K562 (cell line): Measurements from ENCODE around the gene WWC2. TPM values are rescaled to one million over a fixed set of nuclear protein-coding genes. Genes with fewer than 3 reads are reported as not detected.

ENCODE experiments used
- ATAC-seq: fragments of 200-7000 bp; cut with Tn5 transposase; 3 replicates; pipeline ENCODE4 v1.9.1; 2020; ENCODE audit warnings: moderate library complexity
- BruUV-seq: library from RNA; stranded (reverse); fragments of 400-500 nt; replicated peaks from 2 replicates; lab custom pipeline; 2021; lab: Mats Ljungman, UMichigan
- CTCF ChIA-PET: fragments of 300-600 bp; formaldehyde crosslinking; extraction: SDS; loops from one replicate; lab custom pipeline; 2021; ENCODE audit warnings: low intra/inter-chr PET ratio; lab: Yijun Ruan, JAX
- POLR2A ChIA-PET: fragments of 300-600, 350-650 bp; sonication (Branson Sonifier 250); formaldehyde crosslinking; extraction: SDS; loops from one replicate; lab custom pipeline; 2021; ENCODE audit warnings: antibody characterized with exemption, inconsistent platforms; lab: Yijun Ruan, JAX
- DNase-seq, 4 experiments: peaks; one replicate each; pipeline versions ENCODE4 v3.0.0 to v3.0.0-alpha.2; 2011 to 2018; ENCODE audit warnings: low spot score in 3 of 4, mixed read lengths in 3 of 4; ENCODE audit errors: extremely low read depth in 1 of 4
- FAIRE-seq: peaks from 2 replicates; lab custom pipeline; 2011; peaks lifted over from hg19 to GRCh38; lab: Jason Lieb, UNC
- H2AFZ ChIP-seq: 2 replicates; pipeline ENCODE4 v1.6.0; 2011; ENCODE audit warnings: low read depth, low read length, control low read depth, inconsistent platforms
- H3K27ac ChIP-seq: fragments of 200-600 bp; 3 replicates; pipeline ENCODE4 v1.8.0; 2011; ENCODE audit warnings: low read depth, mild to moderate bottlenecking, control low read depth, inconsistent platforms, low read length, moderate library complexity, mixed read lengths; ENCODE audit errors: extremely low read depth
- H3K27me3 ChIP-seq, 2 experiments: fragments of 300-600 bp in 1 of 2; 2 replicates in 1 of 2; 3 replicates in 1 of 2; pipeline versions ENCODE4 v1.6.0 to v1.8.0; 2011; ENCODE audit warnings: inconsistent platforms in 2 of 2, low read length in 2 of 2, mild to moderate bottlenecking in 1 of 2, mixed read lengths in 1 of 2, moderate library complexity in 1 of 2; ENCODE audit not compliant: control insufficient read depth in 2 of 2, insufficient read depth in 2 of 2
- H3K36me3 ChIP-seq: fragments of 300-600 bp; 3 replicates; pipeline ENCODE4 v1.8.0; 2011; ENCODE audit warnings: mild to moderate bottlenecking, low read length, inconsistent platforms; ENCODE audit not compliant: control insufficient read depth, insufficient read depth
- H3K4me1 ChIP-seq, 2 experiments: fragments of 200-600 bp in 1 of 2; replicated peaks in 1 of 2; 2 replicates in 1 of 2; 3 replicates in 1 of 2; pipeline versions ENCODE4 v1.5.1 to v1.8.0; 2011; ENCODE audit warnings: inconsistent platforms in 2 of 2, low read length in 2 of 2, mild to moderate bottlenecking in 1 of 2, mixed read lengths in 1 of 2, moderate library complexity in 1 of 2; ENCODE audit not compliant: control insufficient read depth in 2 of 2, insufficient read depth in 2 of 2
- H3K4me2 ChIP-seq: 2 replicates; pipeline ENCODE4 v1.6.1; 2011; ENCODE audit warnings: low read length, control low read depth, inconsistent platforms, mixed read lengths; ENCODE audit not compliant: insufficient read depth
- H3K4me3 ChIP-seq: fragments of 200-600 bp; sonication (generic), shearing (Covaris generic); 2 replicates; pipeline ENCODE4 v1.5.1; 2016; ENCODE audit warnings: control low read depth, inconsistent platforms
- H3K79me2 ChIP-seq: fragments of 200-600 bp; 3 replicates; pipeline ENCODE4 v1.8.0; 2011; ENCODE audit warnings: low read length, inconsistent platforms; ENCODE audit not compliant: control insufficient read depth, insufficient read depth
- H3K9ac ChIP-seq, 2 experiments: 2 replicates each; pipeline versions ENCODE4 v1.6.0 to v1.6.1; 2011; ENCODE audit warnings: low read depth in 2 of 2, low read length in 2 of 2, control low read depth in 1 of 2, inconsistent platforms in 1 of 2, mild to moderate bottlenecking in 1 of 2, mixed read lengths in 1 of 2; ENCODE audit not compliant: insufficient read depth in 1 of 2
- H3K9me1 ChIP-seq: one replicate; pipeline ENCODE4 v1.6.0; 2011; ENCODE audit warnings: inconsistent platforms, mild to moderate bottlenecking, low read length, moderate library complexity; ENCODE audit not compliant: control insufficient read depth, insufficient read depth
- H3K9me3 ChIP-seq: replicated peaks from 2 replicates; pipeline ENCODE4 v1.5.1; 2011; ENCODE audit warnings: low read depth, low read length, inconsistent platforms; ENCODE audit not compliant: control insufficient read depth, insufficient read depth
- H4K20me1 ChIP-seq: replicated peaks from 2 replicates; pipeline ENCODE4 v1.6.1; 2011; ENCODE audit warnings: low read length, inconsistent platforms, mixed read lengths; ENCODE audit not compliant: control insufficient read depth, insufficient read depth
- ETV1 ChIP-seq: fragments of 450-650 bp; conservative IDR thresholded peaks from 2 replicates; pipeline ENCODE4 v1.6.1; 2016; ENCODE audit warnings: missing genetic modification characterization, control low read depth, low read depth, missing compliant biosample characterization
- FOXP1 ChIP-seq: sonication (generic); formaldehyde crosslinking; IDR thresholded peaks from 2 replicates; pipeline ENCODE4 v1.8.0; 2022; ENCODE audit warnings: mild to moderate bottlenecking, missing genetic modification reagents
- MLLT1 ChIP-seq, 2 experiments: fragments of 450-650 bp; IDR thresholded peaks; 2 replicates each; pipeline ENCODE4 v1.6.1; 2016
- PCBP2 ChIP-seq: fragments of 200-400 bp; formaldehyde crosslinking; IDR thresholded peaks from 2 replicates; pipeline ENCODE4 v1.6.1; 2018; ENCODE audit warnings: low read length, low read depth, mild to moderate bottlenecking, moderate library complexity; ENCODE audit not compliant: poor library complexity, severe bottlenecking
- POLR2B ChIP-seq: fragments of 450-650 bp; IDR thresholded peaks from 2 replicates; pipeline ENCODE4 v1.6.1; 2018; ENCODE audit warnings: low read depth; ENCODE audit not compliant: partially characterized antibody
- SETDB1 ChIP-seq: IDR thresholded peaks from one replicate; pipeline ENCODE4 v1.6.1; 2012; ENCODE audit warnings: low read length, control low read depth, inconsistent platforms
- ZNF507 ChIP-seq: conservative IDR thresholded peaks from 2 replicates; pipeline ENCODE4 v1.6.1; 2017; ENCODE audit warnings: missing genetic modification characterization, missing compliant biosample characterization
- WGBS: fragments of 100-300 bp; shearing (Covaris generic); methylation state at CpG from one replicate; pipeline ENCODE4 v1.1.6; 2016; ENCODE audit warnings: low coverage, mixed read lengths; ENCODE audit not compliant: insufficient coverage; ENCODE audit errors: missing lambda C conversion rate; 5-methylcytosine and 5-hydroxymethylcytosine counted together
- in situ Hi-C: fragments of 300-500 bp; cut with MboI; formaldehyde crosslinking; loops from 4 replicates; pipeline ENCODE4 v1.15.0; 2018; ENCODE audit warnings: inconsistent platforms, mixed read lengths
- intact Hi-C: fragments of 100-400 bp; cut with micrococcal nuclease; formaldehyde crosslinking; loops from 2 replicates; pipeline ENCODE4 v1.14.2; 2022
- polyA plus RNA-seq, 8 experiments: library from polyadenylated mRNA; depleted of rRNA in 4 of 8; stranded (reverse) in 5 of 8; unstranded in 3 of 8; fragments of >200 nt; fragmentation: Nextera tagmentation in 2 of 8; fragmentation: Illumina TruSeq in 1 of 8; extraction: Ambion mirVana in 2 of 8; extraction: Trizol in 1 of 8; gene quantifications; 2 replicates each; pipeline versions ENCODE4 v1.2.1 to v1.2.3, GENCODE V29; 2011 to 2014; ENCODE audit warnings: inconsistent platforms in 1 of 8, missing spikeins in 1 of 8
- total RNA-seq, 7 experiments: library from RNA; depleted of rRNA in 6 of 7; stranded (reverse); fragments of >200 nt in 6 of 7; fragmentation: Illumina TruSeq in 2 of 7; extraction: Trizol in 2 of 7; gene quantifications; 2 replicates each; pipeline versions ENCODE4 v1.2.1 to v1.2.3, GENCODE V29; 2011 to 2021; ENCODE audit warnings: low replicate concordance in 1 of 7
- TF ChIP-seq, protein P1 (sequence below): fragments of 450-650 bp; IDR thresholded peaks from 2 replicates; pipeline ENCODE4 v1.7.0; 2016; ENCODE audit warnings: borderline replicate concordance

The WWC2 gene
- total and polyA plus RNA-seq, 9 of the 15 experiments (the other 6 are each of a cell fraction or from before 2014, with no cell fraction given) = 3.7 to 39.4 (median 19.6) TPM

DNA sequence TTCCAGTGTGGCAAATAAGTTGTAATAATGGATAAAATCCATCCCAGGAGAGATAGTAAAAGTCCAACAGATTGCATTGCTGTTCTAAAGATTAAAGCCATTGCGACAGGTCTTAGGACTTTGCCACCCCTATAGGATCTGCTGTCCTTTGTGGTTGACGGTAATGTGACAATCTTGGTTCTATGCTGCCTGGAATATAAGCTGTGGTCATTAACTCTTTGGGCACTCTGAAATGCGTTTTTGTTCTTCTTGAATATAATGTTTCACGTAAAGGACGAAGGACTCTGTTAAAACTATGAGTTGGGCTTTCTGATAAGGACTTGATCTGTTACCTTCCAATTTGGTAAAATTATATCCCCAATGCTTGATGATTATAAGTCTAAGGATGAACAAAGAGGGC is 223.3 kb downstream of the WWC2 start, which contains the start of gene CLDN24:
CLDN24 (minus strand) TSS at position 101 of the 400 bp plus-strand sequence; CDS start at position 101, 0 bp downstream.
- no TSS peak for BruUV-seq
- WGBS = 59% methylated on average over 5 of the region's 5 CpGs
- Histone ChIP-seq H3K4me2 (no peak within 1 kb of the TSS), H3K36me3 (no peaks in the 10 kb centered on the region), H3K27me3 (no peaks in the 10 kb centered on the region), H3K4me1 (no peaks in the 10 kb centered on the region), H3K9me1 (no peaks in the 10 kb centered on the region), H3K9ac (no peak within 1 kb of the TSS), H4K20me1 (no peaks in the 10 kb centered on the region), H3K4me3 (no peak within 1 kb of the TSS), H3K27ac (no peak within 1 kb of the TSS), H3K79me2 (no peaks in the 10 kb centered on the region), H2AFZ (no peak within 1 kb of the TSS), H3K9me3 (peaks cover 3% of the 10 kb centered on the region; the same call in 1 of the 2 replicates)
- DNase-seq = no peak
- FAIRE-seq = no peak
- intact Hi-C loops = no loop called here
- ChIA-PET CTCF (no interaction called here), POLR2A (no interaction called here)
- TF ChIP-seq FOXP1 (CRISPR knock-in tag) = no peak
- TF ChIP-seq SETDB1 = no peak
- no peak for TF ChIP-seq ETV1 (tag)
- TF ChIP-seq POLR2B = no peak
- TF ChIP-seq, protein P1, sequence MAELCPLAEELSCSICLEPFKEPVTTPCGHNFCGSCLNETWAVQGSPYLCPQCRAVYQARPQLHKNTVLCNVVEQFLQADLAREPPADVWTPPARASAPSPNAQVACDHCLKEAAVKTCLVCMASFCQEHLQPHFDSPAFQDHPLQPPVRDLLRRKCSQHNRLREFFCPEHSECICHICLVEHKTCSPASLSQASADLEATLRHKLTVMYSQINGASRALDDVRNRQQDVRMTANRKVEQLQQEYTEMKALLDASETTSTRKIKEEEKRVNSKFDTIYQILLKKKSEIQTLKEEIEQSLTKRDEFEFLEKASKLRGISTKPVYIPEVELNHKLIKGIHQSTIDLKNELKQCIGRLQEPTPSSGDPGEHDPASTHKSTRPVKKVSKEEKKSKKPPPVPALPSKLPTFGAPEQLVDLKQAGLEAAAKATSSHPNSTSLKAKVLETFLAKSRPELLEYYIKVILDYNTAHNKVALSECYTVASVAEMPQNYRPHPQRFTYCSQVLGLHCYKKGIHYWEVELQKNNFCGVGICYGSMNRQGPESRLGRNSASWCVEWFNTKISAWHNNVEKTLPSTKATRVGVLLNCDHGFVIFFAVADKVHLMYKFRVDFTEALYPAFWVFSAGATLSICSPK = no peak
- no peak for TF ChIP-seq PCBP2
- no peak for TF ChIP-seq ZNF507
- TF ChIP-seq MLLT1 (IDR thresholded peaks at IDR 0.05) = no peak
- no peak for ATAC-seq
- in situ Hi-C loops = no loop called here
